Hepatocyte (in vitro differentiated cells): ENCODE data around the gene NAA30.

Experiments
- EZH2 ChIP-seq: fragments of 200-600 bp; sonication (generic); IDR thresholded peaks from 2 replicates; pipeline ENCODE4 v1.6.1; 2016; ENCODE audit warnings: antibody characterized with exemption, mild to moderate bottlenecking, borderline replicate concordance
- TF ChIP-seq, protein P1 (sequence below): fragments of 200-600 bp; sonication (generic); IDR thresholded peaks from 2 replicates; pipeline ENCODE4 v1.5.1; 2016; ENCODE audit warnings: antibody characterized with exemption, mild to moderate bottlenecking; ENCODE audit not compliant: poor library complexity

DNA sequence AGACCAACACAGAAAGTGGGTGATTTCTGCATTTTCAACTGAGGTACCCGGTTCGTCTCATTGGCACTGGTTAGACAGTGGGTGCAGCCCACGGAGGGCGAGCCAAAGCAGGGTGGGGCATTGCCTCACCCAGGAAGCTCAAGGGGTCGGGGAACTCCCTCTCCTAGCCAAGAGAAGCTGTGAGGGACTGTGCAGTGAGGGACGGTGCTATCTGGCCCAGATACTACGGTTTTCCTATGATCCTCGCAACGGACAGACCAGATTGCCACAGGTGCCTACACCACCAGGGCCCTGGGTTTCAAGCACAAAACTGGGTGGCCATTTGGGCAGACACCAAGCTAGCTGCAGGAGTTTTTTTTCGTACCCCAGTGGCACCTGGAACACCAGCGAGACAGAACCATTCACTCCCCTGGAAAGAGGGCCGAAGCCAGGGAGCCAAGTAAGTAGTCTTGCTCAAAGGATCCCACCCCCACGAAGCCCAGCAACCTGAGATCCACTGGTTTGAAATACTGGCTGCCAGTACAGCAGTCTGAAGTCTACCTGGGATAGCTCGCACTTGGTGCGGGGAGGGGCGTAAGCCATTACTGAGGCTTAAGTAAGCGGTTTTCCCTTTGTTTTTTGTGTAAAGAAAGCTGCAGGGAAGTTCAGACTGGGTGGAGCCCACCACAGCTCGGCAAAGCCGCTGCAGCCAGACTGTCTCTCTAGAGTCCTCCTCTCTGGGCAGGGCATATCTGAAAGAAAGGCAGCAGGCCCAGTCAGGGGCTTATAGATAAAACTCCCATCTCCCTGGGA is 25.5 kb upstream of the NAA30 start:
- TF ChIP-seq, protein P1, sequence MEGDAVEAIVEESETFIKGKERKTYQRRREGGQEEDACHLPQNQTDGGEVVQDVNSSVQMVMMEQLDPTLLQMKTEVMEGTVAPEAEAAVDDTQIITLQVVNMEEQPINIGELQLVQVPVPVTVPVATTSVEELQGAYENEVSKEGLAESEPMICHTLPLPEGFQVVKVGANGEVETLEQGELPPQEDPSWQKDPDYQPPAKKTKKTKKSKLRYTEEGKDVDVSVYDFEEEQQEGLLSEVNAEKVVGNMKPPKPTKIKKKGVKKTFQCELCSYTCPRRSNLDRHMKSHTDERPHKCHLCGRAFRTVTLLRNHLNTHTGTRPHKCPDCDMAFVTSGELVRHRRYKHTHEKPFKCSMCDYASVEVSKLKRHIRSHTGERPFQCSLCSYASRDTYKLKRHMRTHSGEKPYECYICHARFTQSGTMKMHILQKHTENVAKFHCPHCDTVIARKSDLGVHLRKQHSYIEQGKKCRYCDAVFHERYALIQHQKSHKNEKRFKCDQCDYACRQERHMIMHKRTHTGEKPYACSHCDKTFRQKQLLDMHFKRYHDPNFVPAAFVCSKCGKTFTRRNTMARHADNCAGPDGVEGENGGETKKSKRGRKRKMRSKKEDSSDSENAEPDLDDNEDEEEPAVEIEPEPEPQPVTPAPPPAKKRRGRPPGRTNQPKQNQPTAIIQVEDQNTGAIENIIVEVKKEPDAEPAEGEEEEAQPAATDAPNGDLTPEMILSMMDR = no peak
- no peak for TF ChIP-seq EZH2
